ENCODE measurements around the gene SEC14L5.

- TF ChIP-seq, protein P1, sequence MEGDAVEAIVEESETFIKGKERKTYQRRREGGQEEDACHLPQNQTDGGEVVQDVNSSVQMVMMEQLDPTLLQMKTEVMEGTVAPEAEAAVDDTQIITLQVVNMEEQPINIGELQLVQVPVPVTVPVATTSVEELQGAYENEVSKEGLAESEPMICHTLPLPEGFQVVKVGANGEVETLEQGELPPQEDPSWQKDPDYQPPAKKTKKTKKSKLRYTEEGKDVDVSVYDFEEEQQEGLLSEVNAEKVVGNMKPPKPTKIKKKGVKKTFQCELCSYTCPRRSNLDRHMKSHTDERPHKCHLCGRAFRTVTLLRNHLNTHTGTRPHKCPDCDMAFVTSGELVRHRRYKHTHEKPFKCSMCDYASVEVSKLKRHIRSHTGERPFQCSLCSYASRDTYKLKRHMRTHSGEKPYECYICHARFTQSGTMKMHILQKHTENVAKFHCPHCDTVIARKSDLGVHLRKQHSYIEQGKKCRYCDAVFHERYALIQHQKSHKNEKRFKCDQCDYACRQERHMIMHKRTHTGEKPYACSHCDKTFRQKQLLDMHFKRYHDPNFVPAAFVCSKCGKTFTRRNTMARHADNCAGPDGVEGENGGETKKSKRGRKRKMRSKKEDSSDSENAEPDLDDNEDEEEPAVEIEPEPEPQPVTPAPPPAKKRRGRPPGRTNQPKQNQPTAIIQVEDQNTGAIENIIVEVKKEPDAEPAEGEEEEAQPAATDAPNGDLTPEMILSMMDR (IDR thresholded peaks at IDR 0.05; ENCODE audit: low read depth, low read length) = no peak
- TF ChIP-seq POLR2A (IDR thresholded peaks at IDR 0.05; ENCODE audit: extremely low read depth, insufficient read length) = no peak
- no peak for TF ChIP-seq MAX (IDR thresholded peaks at IDR 0.05; ENCODE audit: low read depth, low read length)
- TF ChIP-seq MYC (IDR thresholded peaks at IDR 0.05; ENCODE audit: low read depth, low read length) = no peak
Observed at GRCh38 chr16:5034167-5034523, 76.0 kb downstream of the SEC14L5 start.

All from NB4 (cell line).